Stomach (tissue), 9 donors: ENCODE results near the gene SMARCC1. TPM values are rescaled to one million over a fixed set of nuclear protein-coding genes. Genes with fewer than 3 reads are reported as not detected.

Experiments used
- DNase-seq, 2 donors: peaks; one replicate each; pipeline versions ENCODE4 v3.0.0 to v3.0.0-alpha.2; 2013 to 2019
- H3K27ac ChIP-seq, 5 donors: fragments of 200-600 bp in 4 of 5; sonication (generic) in 4 of 5; one replicate each; pipeline ENCODE4 v1.5.1; 2013 to 2019; ENCODE audit warnings: mild to moderate bottlenecking in 1 of 5, moderate library complexity in 1 of 5
- H3K27me3 ChIP-seq, 3 donors: fragments of 200-600 bp; sonication (generic); one replicate each; pipeline ENCODE4 v1.5.1; 2017 to 2019; ENCODE audit warnings: mixed run types in 1 of 3
- H3K36me3 ChIP-seq, 4 donors: fragments of 200-600 bp; sonication (generic); 1 replicate in 3 of 4; 2 replicates in 1 of 4; pipeline ENCODE4 v1.5.1; 2016 to 2019
- H3K4me1 ChIP-seq, 4 donors: fragments of 200-600 bp; sonication (generic); one replicate each; pipeline ENCODE4 v1.5.1; 2016 to 2019
- H3K4me3 ChIP-seq, 4 donors: fragments of 200-600 bp; sonication (generic) in 3 of 4; one replicate each; pipeline ENCODE4 v1.5.1; 2016 to 2019; ENCODE audit warnings: mild to moderate bottlenecking in 1 of 4
- H3K9me3 ChIP-seq, 4 donors: fragments of 200-600 bp; sonication (generic); one replicate each; pipeline ENCODE4 v1.5.1; 2016 to 2019
- EP300 ChIP-seq: sonication (generic); formaldehyde crosslinking; IDR thresholded peaks from one replicate; pipeline ENCODE4 v1.6.1; 2017; ENCODE audit warnings: antibody characterized with exemption
- POLR2A ChIP-seq, 4 donors: fragments of 450-650 bp; IDR thresholded peaks; one replicate each; pipeline ENCODE4 v1.6.1; 2016; ENCODE audit warnings: antibody characterized with exemption in 4 of 4, control low read depth in 2 of 4, mild to moderate bottlenecking in 1 of 4, moderate library complexity in 1 of 4
- POLR2AphosphoS5 ChIP-seq, 3 donors: sonication (generic); formaldehyde crosslinking; IDR thresholded peaks; one replicate each; pipeline ENCODE4 v1.6.1; 2016; ENCODE audit warnings: antibody characterized with exemption in 3 of 3
- whole genome bisulfite sequencing, 5 donors: extraction: QIAGEN DNeasy Blood & Tissue Kit in 3 of 5; methylation state at CpG; one replicate each; pipeline versions ENCODE4 v1.1.5 to v1.1.7; 2013 to 2018; 5-methylcytosine and 5-hydroxymethylcytosine counted together
- intact Hi-C: fragments of 100-400 bp; cut with DNase I; formaldehyde crosslinking; loops from one replicate; pipeline ENCODE4 v1.15.1; 2023; ENCODE audit warnings: low total_unique reads
- polyA plus RNA-seq, 3 donors: library from polyadenylated mRNA; stranded (reverse); fragments of 200-250 nt; gene quantifications; one replicate each; pipeline ENCODE4 v1.2.3, GENCODE V29; 2013
- small RNA-seq, 4 donors: library from RNA; depleted of rRNA; stranded (forward); fragments of <200 nt; gene quantifications; one replicate each; pipeline ENCODE3, GENCODE V24; 2016
- total RNA-seq, 5 donors: library from RNA; depleted of rRNA; stranded (reverse); fragments of >200 nt; gene quantifications; one replicate each; pipeline versions ENCODE4 v1.1.0 to v1.2.3, GENCODE V29; 2014 to 2016
- TF ChIP-seq, protein P1 (sequence below), 7 experiments: fragments of 450-650 bp in 4 of 7; fragments of 200-600 bp in 3 of 7; sonication (generic) in 3 of 7; IDR thresholded peaks; one replicate each; pipeline ENCODE4 v1.5.1; 2016 to 2019; ENCODE audit warnings: antibody characterized with exemption in 7 of 7, control low read depth in 2 of 7, mild to moderate bottlenecking in 1 of 7
- donor health status: healthy with polysubstance abuse.
- donor health status: Bipolar disorder and iron deficiency.
- donor health status: healthy.

Gene SMARCC1
- total and polyA plus RNA-seq, 8 donors: 8.6 to 64.3 (median 27.3) TPM

DNA sequence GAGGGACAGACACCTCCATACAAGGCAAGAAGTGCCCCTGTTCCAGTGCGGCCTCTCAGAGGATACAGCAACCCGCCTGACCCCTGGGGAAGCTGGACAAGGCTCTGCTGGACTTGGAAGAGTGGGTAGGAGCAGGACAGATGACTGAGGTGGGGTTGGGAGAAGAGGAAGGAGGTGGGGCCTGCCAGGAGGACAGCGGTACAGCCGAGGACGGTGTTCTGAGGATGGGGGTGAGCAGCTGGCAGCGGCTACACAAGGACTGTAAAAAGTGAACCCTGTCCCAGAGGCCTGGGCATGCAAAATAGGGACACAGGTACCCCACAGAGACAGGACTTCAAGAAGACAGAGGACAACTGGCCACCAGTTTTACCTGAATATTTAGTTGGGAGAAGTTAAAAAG is 244.7 kb downstream of the SMARCC1 start:
- intact Hi-C loops: no loop called here
- Histone ChIP-seq H3K27ac (no peak overlapping the region), H3K27me3 (no peaks in the 10 kb centered on the region), H3K36me3 (no peaks in the 10 kb centered on the region), H3K9me3 (no peaks in the 10 kb centered on the region), H3K4me1 (no peaks in the 10 kb centered on the region), H3K4me3 (no peak overlapping the region)
- TF ChIP-seq POLR2A (IDR thresholded peaks at IDR 0.05) (no peak), EP300 (no peak), POLR2AphosphoS5 (IDR thresholded peaks at IDR 0.05) (no peak)
- TF ChIP-seq, protein P1, sequence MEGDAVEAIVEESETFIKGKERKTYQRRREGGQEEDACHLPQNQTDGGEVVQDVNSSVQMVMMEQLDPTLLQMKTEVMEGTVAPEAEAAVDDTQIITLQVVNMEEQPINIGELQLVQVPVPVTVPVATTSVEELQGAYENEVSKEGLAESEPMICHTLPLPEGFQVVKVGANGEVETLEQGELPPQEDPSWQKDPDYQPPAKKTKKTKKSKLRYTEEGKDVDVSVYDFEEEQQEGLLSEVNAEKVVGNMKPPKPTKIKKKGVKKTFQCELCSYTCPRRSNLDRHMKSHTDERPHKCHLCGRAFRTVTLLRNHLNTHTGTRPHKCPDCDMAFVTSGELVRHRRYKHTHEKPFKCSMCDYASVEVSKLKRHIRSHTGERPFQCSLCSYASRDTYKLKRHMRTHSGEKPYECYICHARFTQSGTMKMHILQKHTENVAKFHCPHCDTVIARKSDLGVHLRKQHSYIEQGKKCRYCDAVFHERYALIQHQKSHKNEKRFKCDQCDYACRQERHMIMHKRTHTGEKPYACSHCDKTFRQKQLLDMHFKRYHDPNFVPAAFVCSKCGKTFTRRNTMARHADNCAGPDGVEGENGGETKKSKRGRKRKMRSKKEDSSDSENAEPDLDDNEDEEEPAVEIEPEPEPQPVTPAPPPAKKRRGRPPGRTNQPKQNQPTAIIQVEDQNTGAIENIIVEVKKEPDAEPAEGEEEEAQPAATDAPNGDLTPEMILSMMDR (IDR thresholded peaks at IDR 0.05): no peak
- 83 to 88% (median 87%) methylated on average over 6 of the region's 6 CpGs for WGBS, 5 donors
- DNase-seq: no peak

DNA sequence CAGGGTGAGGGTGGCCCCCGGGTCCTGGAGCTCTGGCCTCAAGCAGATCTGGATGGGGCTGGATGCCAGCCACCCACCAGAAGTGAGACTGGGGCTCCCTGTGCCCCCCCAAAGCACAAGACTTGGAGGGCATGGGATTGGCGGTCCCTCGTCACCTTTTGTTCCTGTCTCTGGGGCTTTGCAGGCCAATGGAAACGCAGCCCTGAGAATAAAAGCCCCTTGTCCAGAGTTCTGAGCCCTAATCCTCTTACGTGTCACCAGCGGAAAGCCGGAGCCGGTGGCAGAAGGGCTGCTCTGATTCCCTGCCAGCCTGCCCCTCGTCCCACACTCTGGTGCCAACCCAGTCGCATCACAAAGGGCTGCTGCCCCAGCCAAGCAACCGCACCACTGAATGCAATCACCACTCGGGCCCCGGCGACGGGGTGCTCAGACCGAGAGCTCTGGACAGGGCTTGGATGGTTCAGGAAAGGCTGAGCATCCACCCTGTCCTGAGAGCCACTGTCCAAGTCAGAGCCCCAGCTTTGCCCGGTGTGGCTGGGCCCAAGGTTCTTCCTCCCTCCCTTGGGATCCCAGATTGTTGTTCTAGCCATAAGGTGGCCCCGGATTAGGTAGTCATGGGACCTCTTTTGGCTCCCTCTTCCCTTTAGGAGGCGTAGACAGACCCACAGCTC is 245.3 kb downstream of the SMARCC1 start:
- H3K9me3 ChIP-seq: no peaks in the 10 kb centered on the region
- no peak overlapping the region for H3K4me3 ChIP-seq
- 83 to 92% (median 88%) methylated on average over 17 to 19 of the region's 19 CpGs for WGBS, 5 donors
- no peaks in the 10 kb centered on the region for H3K27me3 ChIP-seq
- intact Hi-C loops: no loop called here
- H3K36me3 ChIP-seq: no peaks in the 10 kb centered on the region
- DNase-seq: no peak
- TF ChIP-seq POLR2A (IDR thresholded peaks at IDR 0.05) (no peak), EP300 (no peak), POLR2AphosphoS5 (IDR thresholded peaks at IDR 0.05) (no peak)
- TF ChIP-seq, protein P1 (IDR thresholded peaks at IDR 0.05): no peak
- no peaks in the 10 kb centered on the region for H3K4me1 ChIP-seq
- no peak overlapping the region for H3K27ac ChIP-seq

Small RNAs within 50 kb of the gene (small RNA-seq; reads per million reads assigned to genes)
- gene RF02271 (0 reads per million in 4 donors), gene RN7SL870P (0 reads per million in 4 donors)

Other genes with a start within 250 kb of the SMARCC1 start
- 1 to 10 TPM in 1 of 5 donors, under 1 TPM in 2, not detected in 2; under 0.01 to 3.8 (median 0.73) TPM for gene CSPG5, start 203.0 kb downstream of the SMARCC1 start, total RNA-seq
- gene CSPG5, start 203.0 kb downstream of the SMARCC1 start, polyA plus RNA-seq: under 1 TPM in 2 of 3 donors, not detected in 1; 0.19 to 0.35 TPM
- gene DHX30, start 21.2 kb upstream of the SMARCC1 start, total RNA-seq: 10 to 100 TPM; 40.8 to 56.2 (median 50.1) TPM
- 10 to 100 TPM; 22.6 to 34.0 (median 26.2) TPM for gene DHX30, start 21.2 kb upstream of the SMARCC1 start, polyA plus RNA-seq
- gene MAP4, start 234.5 kb upstream of the SMARCC1 start, total RNA-seq: 100 to 1,000 TPM in 3 of 5 donors, 10 to 100 TPM in 2; 31.0 to 146 (median 105) TPM
- 10 to 100 TPM; 44.3 to 98.5 (median 75.5) TPM for gene MAP4, start 234.5 kb upstream of the SMARCC1 start, polyA plus RNA-seq